Lower lobe of right lung (tissue), 2 donors: ENCODE results near the gene CEP126. TPM values are rescaled to one million over a fixed set of nuclear protein-coding genes. Genes with fewer than 3 reads are reported as not detected.
"Not testable (repeated sequence)": the region's sequence is repeated elsewhere in the genome, so short reads cannot be mapped to it uniquely, and the experiment has no call there.

Experiments used
- ATAC-seq, 2 donors: fragments of 200-7000 bp; cut with Tn5 transposase; one replicate each; pipeline ENCODE4 v1.9.1; 2020 to 2022; ENCODE audit warnings: mild to moderate bottlenecking in 2 of 2, moderate library complexity in 2 of 2
- DNase-seq: peaks from one replicate; pipeline ENCODE4 v3.0.0-alpha.2; 2020
- H3K27ac ChIP-seq: fragments of 200-600 bp; one replicate; pipeline ENCODE4 v1.8.0; 2022
- H3K27me3 ChIP-seq: fragments of 200-600 bp; one replicate; pipeline ENCODE4 v1.8.0; 2022; ENCODE audit warnings: low read depth
- H3K36me3 ChIP-seq: fragments of 200-600 bp; one replicate; pipeline ENCODE4 v1.8.0; 2022; ENCODE audit warnings: mild to moderate bottlenecking
- H3K4me1 ChIP-seq: fragments of 200-600 bp; one replicate; pipeline ENCODE4 v1.8.0; 2022
- H3K4me3 ChIP-seq: fragments of 200-600 bp; one replicate; pipeline ENCODE4 v1.8.0; 2022; ENCODE audit warnings: mild to moderate bottlenecking
- H3K9me3 ChIP-seq: fragments of 200-600 bp; one replicate; pipeline ENCODE4 v1.8.0; 2022
- intact Hi-C: fragments of 100-400 bp; cut with DNase I; formaldehyde crosslinking; loops from one replicate; pipeline ENCODE4 v1.11.0; 2022
- total RNA-seq: library from RNA; stranded (reverse); fragmentation: NEBNext Ultra II Directional; extraction: Animal tissue kit (Norgen Biotek cat#: 25700); gene quantifications from one replicate; pipeline ENCODE4 v1.2.1, GENCODE V29; 2021
- TF ChIP-seq, protein P1 (sequence below): fragments of 200-600 bp; IDR thresholded peaks from one replicate; pipeline ENCODE4 v1.8.0; 2022; ENCODE audit warnings: antibody characterized with exemption, mild to moderate bottlenecking
- donor health status: DM: no; HTN: yes; CAD: no; lungs with severe emphysema.

The CEP126 gene
- total RNA-seq, 1 donor from 2014 or later = 6.4 TPM

- Histone ChIP-seq H3K4me1 (no peaks in the 10 kb centered on the region), H3K9me3 (no peaks in the 10 kb centered on the region), H3K27ac (no peak overlapping the region), H3K27me3 (no peaks in the 10 kb centered on the region), H3K4me3 (no peak overlapping the region), H3K36me3 (no peaks in the 10 kb centered on the region)
- intact Hi-C loops = no loop called here
- ATAC-seq (no peak), DNase-seq (no peak)
- TF ChIP-seq, protein P1, sequence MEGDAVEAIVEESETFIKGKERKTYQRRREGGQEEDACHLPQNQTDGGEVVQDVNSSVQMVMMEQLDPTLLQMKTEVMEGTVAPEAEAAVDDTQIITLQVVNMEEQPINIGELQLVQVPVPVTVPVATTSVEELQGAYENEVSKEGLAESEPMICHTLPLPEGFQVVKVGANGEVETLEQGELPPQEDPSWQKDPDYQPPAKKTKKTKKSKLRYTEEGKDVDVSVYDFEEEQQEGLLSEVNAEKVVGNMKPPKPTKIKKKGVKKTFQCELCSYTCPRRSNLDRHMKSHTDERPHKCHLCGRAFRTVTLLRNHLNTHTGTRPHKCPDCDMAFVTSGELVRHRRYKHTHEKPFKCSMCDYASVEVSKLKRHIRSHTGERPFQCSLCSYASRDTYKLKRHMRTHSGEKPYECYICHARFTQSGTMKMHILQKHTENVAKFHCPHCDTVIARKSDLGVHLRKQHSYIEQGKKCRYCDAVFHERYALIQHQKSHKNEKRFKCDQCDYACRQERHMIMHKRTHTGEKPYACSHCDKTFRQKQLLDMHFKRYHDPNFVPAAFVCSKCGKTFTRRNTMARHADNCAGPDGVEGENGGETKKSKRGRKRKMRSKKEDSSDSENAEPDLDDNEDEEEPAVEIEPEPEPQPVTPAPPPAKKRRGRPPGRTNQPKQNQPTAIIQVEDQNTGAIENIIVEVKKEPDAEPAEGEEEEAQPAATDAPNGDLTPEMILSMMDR = no peak
Measured at GRCh38 chr11:101975734-101976133, 60.9 kb downstream of the CEP126 start.

DNA sequence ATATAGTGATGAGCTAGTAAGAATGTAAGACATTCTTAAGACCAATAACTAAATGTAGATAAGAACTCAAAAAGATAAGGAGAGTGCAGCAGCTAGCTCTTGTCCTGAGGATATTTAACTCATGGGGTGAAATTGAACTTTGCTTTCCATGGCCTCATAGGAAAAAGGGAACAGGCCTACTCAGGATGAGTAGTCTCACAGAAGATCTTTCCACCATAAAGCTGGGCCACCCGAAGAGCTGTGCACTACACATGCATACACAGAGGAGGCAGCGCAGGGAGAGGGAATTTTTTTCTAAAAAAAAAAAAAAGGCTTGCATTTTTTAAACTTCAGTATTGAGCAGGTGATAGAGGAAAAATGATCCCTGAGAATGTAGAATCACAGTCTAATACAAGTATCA is 72.6 kb downstream of the CEP126 start:
- Histone ChIP-seq H3K4me1 (no peaks in the 10 kb centered on the region), H3K4me3 (no peak overlapping the region), H3K9me3 (no peaks in the 10 kb centered on the region), H3K36me3 (no peaks in the 10 kb centered on the region), H3K27ac (no peak overlapping the region), H3K27me3 (no peaks in the 10 kb centered on the region)
- intact Hi-C loops = no loop called here
- ATAC-seq (no peak), DNase-seq (no peak)
- TF ChIP-seq, protein P1 = no peak

- Histone ChIP-seq H3K4me3 (no peak overlapping the region), H3K9me3 (no peaks in the 10 kb centered on the region), H3K4me1 (no peaks in the 10 kb centered on the region), H3K36me3 (no peaks in the 10 kb centered on the region), H3K27me3 (no peaks in the 10 kb centered on the region), H3K27ac (no peak overlapping the region)
- intact Hi-C loops = no loop called here
- no peak for DNase-seq
- no peak for ATAC-seq
- TF ChIP-seq, protein P1 = no peak
Measured at GRCh38 chr11:101993172-101993571, 78.4 kb downstream of the CEP126 start.

- H3K4me3 ChIP-seq, H3K4me1 ChIP-seq, intact Hi-C loops, H3K27ac ChIP-seq, ATAC-seq, H3K9me3 ChIP-seq, DNase-seq, H3K36me3 ChIP-seq, H3K27me3 ChIP-seq: not testable (repeated sequence)
Measured at GRCh38 chr11:101994052-101994469, 79.3 kb downstream of the CEP126 start.

DNA sequence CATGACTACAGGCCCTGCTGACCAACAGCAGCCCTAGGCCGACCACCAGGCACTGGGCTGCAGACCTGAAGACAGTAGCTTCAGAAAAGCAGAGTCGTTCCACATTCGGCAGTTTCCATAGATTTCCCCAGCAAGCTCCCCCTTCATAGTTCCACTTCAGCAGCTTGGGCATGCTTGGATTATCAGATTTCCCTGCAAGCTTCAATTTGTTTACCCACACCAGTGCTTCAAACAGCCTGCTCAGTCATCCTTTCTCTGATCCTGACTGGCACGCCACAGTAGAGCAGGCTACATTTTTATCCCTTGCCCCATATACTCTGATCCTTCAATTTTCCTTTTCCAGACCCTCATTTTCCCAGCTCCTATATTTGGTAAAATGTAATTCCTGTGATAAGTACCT is 81.3 kb downstream of the CEP126 start:
- no peak for DNase-seq
- no peaks in the 10 kb centered on the region for H3K4me1 ChIP-seq
- no peak overlapping the region for H3K4me3 ChIP-seq
- TF ChIP-seq, protein P1 = no peak
- intact Hi-C loops = no loop called here
- H3K9me3 ChIP-seq = no peaks in the 10 kb centered on the region
- H3K27ac ChIP-seq = no peak overlapping the region
- no peaks in the 10 kb centered on the region for H3K27me3 ChIP-seq
- ATAC-seq = no peak
- no peaks in the 10 kb centered on the region for H3K36me3 ChIP-seq

- DNase-seq (no peak), ATAC-seq (no peak)
- Histone ChIP-seq H3K27me3 (no peaks in the 10 kb centered on the region), H3K9me3 (no peaks in the 10 kb centered on the region), H3K27ac (no peak overlapping the region), H3K4me3 (no peak overlapping the region), H3K4me1 (no peaks in the 10 kb centered on the region), H3K36me3 (no peaks in the 10 kb centered on the region)
- intact Hi-C loops = no loop called here
- TF ChIP-seq, protein P1 = no peak
Measured at GRCh38 chr11:102001657-102002338, 87.0 kb downstream of the CEP126 start.
